ENCODE results near the gene ERP27.
A peak's percentile ranks its signal among the peaks of the same experiment; 100 is the strongest.

Gene ERP27

GRCh38 chr12:14904854-14905253, 33.5 kb downstream of the ERP27 start:
- FAIRE-seq (no peak), DNase-seq (ENCODE audit: low spot score) (no peak)

- no peak for DNase-seq (ENCODE audit: low spot score)
- FAIRE-seq = peak; percentile 40
Measured at GRCh38 chr12:14903386-14904098, 34.8 kb downstream of the ERP27 start.

- FAIRE-seq = no peak
- no peak for DNase-seq (ENCODE audit: low spot score)
Measured at GRCh38 chr12:14902465-14902864, 35.9 kb downstream of the ERP27 start.

GRCh38 chr12:14901228-14901562, 37.1 kb downstream of the ERP27 start:
- FAIRE-seq (no peak), DNase-seq (ENCODE audit: low spot score) (no peak)

GRCh38 chr12:14900521-14901227, 37.7 kb downstream of the ERP27 start:
- DNase-seq (ENCODE audit: low spot score) (no peak), FAIRE-seq (peak; percentile 53)

GRCh38 chr12:14896521-14897169, 41.7 kb downstream of the ERP27 start:
- FAIRE-seq (peak; percentile 32), DNase-seq (ENCODE audit: low spot score) (no peak)

- FAIRE-seq = no peak
- DNase-seq (ENCODE audit: low spot score) = no peak
Measured at GRCh38 chr12:14893506-14894250, 44.7 kb downstream of the ERP27 start.

GRCh38 chr12:14892726-14893505, 45.4 kb downstream of the ERP27 start:
- DNase-seq (ENCODE audit: low spot score) (no peak), FAIRE-seq (no peak)

GRCh38 chr12:14890701-14891100, 47.6 kb downstream of the ERP27 start:
- FAIRE-seq (no peak), DNase-seq (ENCODE audit: low spot score) (no peak)

GRCh38 chr12:14886271-14886670, 52.1 kb downstream of the ERP27 start:
- FAIRE-seq = no peak
- no peak for DNase-seq (ENCODE audit: low spot score)

- DNase-seq (ENCODE audit: low spot score) (no peak), FAIRE-seq (no peak)
Measured at GRCh38 chr12:14885718-14886221, 52.6 kb downstream of the ERP27 start, which contains the start of gene MGP. Gene MGP (minus strand): TSS chr12:14885854. CDS start chr12:14885791, 63 bp downstream.

GRCh38 chr12:14884458-14884878, 53.9 kb downstream of the ERP27 start:
- DNase-seq (ENCODE audit: low spot score) = peak; percentile 77
- FAIRE-seq = no peak

GRCh38 chr12:14883686-14884085, 54.7 kb downstream of the ERP27 start:
- DNase-seq (ENCODE audit: low spot score) (no peak), FAIRE-seq (no peak)

- no peak for FAIRE-seq
- DNase-seq (ENCODE audit: low spot score) = no peak
Measured at GRCh38 chr12:14880890-14881453, 57.4 kb downstream of the ERP27 start.

GRCh38 chr12:14879222-14879933, 59.0 kb downstream of the ERP27 start:
- FAIRE-seq (no peak), DNase-seq (ENCODE audit: low spot score) (no peak)

- DNase-seq (ENCODE audit: low spot score) (no peak), FAIRE-seq (no peak)
Measured at GRCh38 chr12:14878488-14878887, 59.8 kb downstream of the ERP27 start.

- no peak for FAIRE-seq
Measured at GRCh38 chr12:14876833-14877232, 61.5 kb downstream of the ERP27 start.

GRCh38 chr12:14874882-14875281, 63.5 kb downstream of the ERP27 start:
- FAIRE-seq (no peak), DNase-seq (ENCODE audit: low spot score) (no peak)

More at GRCh38 chr12:14876833-14877232, 61.5 kb downstream of the ERP27 start:
- no peak for DNase-seq (ENCODE audit: low spot score)

GRCh38 chr12:14873440-14874185, 64.7 kb downstream of the ERP27 start:
- DNase-seq (ENCODE audit: low spot score) (no peak), FAIRE-seq (peak; percentile 5)
